H7 (cell line): Measurements from ENCODE around the gene MRPL57. TPM values are rescaled to one million over a fixed set of nuclear protein-coding genes. Genes with fewer than 3 reads are reported as not detected.
"Not testable (repeated sequence)": the region's sequence is repeated elsewhere in the genome, so short reads cannot be mapped to it uniquely, and the experiment has no call there.

Experiments used
- DNase-seq: peaks from one replicate; pipeline ENCODE4 v3.0.0; 2012
- H3K27me3 ChIP-seq: 2 replicates; pipeline ENCODE4 v1.6.0; 2011; ENCODE audit warnings: mild to moderate bottlenecking, low read length; ENCODE audit not compliant: control insufficient read depth, insufficient read depth
- H3K36me3 ChIP-seq: replicated peaks from 2 replicates; pipeline ENCODE4 v1.5.1; 2011; ENCODE audit warnings: low read length; ENCODE audit not compliant: control insufficient read depth, insufficient read depth
- H3K4me3 ChIP-seq: 2 replicates; pipeline ENCODE4 v1.5.1; 2011; ENCODE audit warnings: low read depth, mild to moderate bottlenecking, control low read depth, low read length, moderate library complexity; ENCODE audit not compliant: insufficient read depth
- total RNA-seq: library from RNA; depleted of rRNA; stranded (reverse); fragments of >200 nt; shearing (Covaris generic); gene quantifications from 2 replicates; pipeline ENCODE4 v1.2.3, GENCODE V29; 2014; rRNA removed

Gene MRPL57
- total RNA-seq, 1 experiment from 2014 or later = 39.3 TPM

GRCh38 chr13:21215419-21215818, 39.0 kb downstream of the MRPL57 start:
- not testable (repeated sequence) for H3K4me3 ChIP-seq, DNase-seq, H3K36me3 ChIP-seq, H3K27me3 ChIP-seq

GRCh38 chr13:21216332-21216731, 39.9 kb downstream of the MRPL57 start:
- no peaks in the 10 kb centered on the region for H3K36me3 ChIP-seq
- DNase-seq = no peak
- no peaks in the 10 kb centered on the region for H3K27me3 ChIP-seq
- no peak overlapping the region for H3K4me3 ChIP-seq

GRCh38 chr13:21218351-21219035, 42.0 kb downstream of the MRPL57 start:
- DNase-seq = no peak
- H3K27me3 ChIP-seq = no peaks in the 10 kb centered on the region
- H3K4me3 ChIP-seq = no peak overlapping the region
- no peaks in the 10 kb centered on the region for H3K36me3 ChIP-seq

- no peak overlapping the region for H3K4me3 ChIP-seq
- DNase-seq = no peak
- no peaks in the 10 kb centered on the region for H3K27me3 ChIP-seq
- H3K36me3 ChIP-seq = no peaks in the 10 kb centered on the region
Measured at GRCh38 chr13:21219036-21219381, 42.6 kb downstream of the MRPL57 start.

- not testable (repeated sequence) for DNase-seq, H3K27me3 ChIP-seq, H3K36me3 ChIP-seq, H3K4me3 ChIP-seq
Measured at GRCh38 chr13:21219716-21220115, 43.3 kb downstream of the MRPL57 start.

GRCh38 chr13:21221268-21221667, 44.8 kb downstream of the MRPL57 start:
- Histone ChIP-seq H3K36me3 (no peaks in the 10 kb centered on the region), H3K4me3 (no peak overlapping the region), H3K27me3 (no peaks in the 10 kb centered on the region)
- DNase-seq = no peak

- no peak overlapping the region for H3K4me3 ChIP-seq
- DNase-seq = no peak
- no peaks in the 10 kb centered on the region for H3K36me3 ChIP-seq
- no peaks in the 10 kb centered on the region for H3K27me3 ChIP-seq
Measured at GRCh38 chr13:21225082-21225481, 48.6 kb downstream of the MRPL57 start.

- Histone ChIP-seq H3K27me3 (no peaks in the 10 kb centered on the region), H3K36me3 (no peaks in the 10 kb centered on the region), H3K4me3 (no peak overlapping the region)
- no peak for DNase-seq
Measured at GRCh38 chr13:21225841-21226581, 49.6 kb downstream of the MRPL57 start.

- Histone ChIP-seq H3K36me3 (no peaks in the 10 kb centered on the region), H3K4me3 (no peak overlapping the region), H3K27me3 (no peaks in the 10 kb centered on the region)
- no peak for DNase-seq
Measured at GRCh38 chr13:21227917-21228316, 51.5 kb downstream of the MRPL57 start.

Other genes starting within 250 kb of the MRPL57 start
- 6.2 and 8.6 TPM in 2 replicates for gene LATS2, start 115.1 kb upstream of the MRPL57 start, total RNA-seq
- gene SAP18, start 36.5 kb upstream of the MRPL57 start, total RNA-seq = 61.5 and 83.2 TPM in 2 replicates
- gene SKA3, start 106 bp upstream of the MRPL57 start, total RNA-seq = 30.5 and 31.8 TPM in 2 replicates